ENCODE results near the gene FBXO2. TPM values are rescaled to one million over a fixed set of nuclear protein-coding genes. Genes with fewer than 3 reads are reported as not detected.

The FBXO2 gene
- total and polyA plus RNA-seq, 9 of the 15 experiments (the other 6 are each of a cell fraction or from before 2014, with no cell fraction given), result 0.04 to 1.9 (median 0.27) TPM

- FAIRE-seq (no peak), DNase-seq (ENCODE audit: extremely low read depth in 1 of 4, low spot score in 3 of 4) (no peak), ATAC-seq (no peak)
- Histone ChIP-seq H3K79me2 (ENCODE audit: control insufficient read depth, insufficient read depth, low read length) (no peaks in the 10 kb centered on the region), H3K27ac (ENCODE audit: extremely low read depth, low read depth, low read length) (no peak overlapping the region), H3K4me1 (replicated peaks in 1 of 2; ENCODE audit: control insufficient read depth in 2 of 2, insufficient read depth in 2 of 2, low read length in 2 of 2) (peaks cover 29 to 58% of the 10 kb centered on the region in 2 experiments), H4K20me1 (replicated peaks; ENCODE audit: control insufficient read depth, insufficient read depth, low read length) (no peaks in the 10 kb centered on the region), H3K9me3 (replicated peaks; ENCODE audit: control insufficient read depth, insufficient read depth, low read depth, low read length) (no peaks in the 10 kb centered on the region), H2AFZ (ENCODE audit: low read depth, low read length) (peak overlapping the region; percentile 29), H3K27me3 (ENCODE audit: control insufficient read depth in 2 of 2, insufficient read depth in 2 of 2, low read length in 2 of 2) (peaks cover 2 to 16% of the 10 kb centered on the region in 2 experiments; a peak in 3 of 5 replicates), H3K4me2 (ENCODE audit: insufficient read depth, low read length) (no peak overlapping the region), H3K36me3 (ENCODE audit: control insufficient read depth, insufficient read depth, low read length) (no peaks in the 10 kb centered on the region), H3K9ac (ENCODE audit: insufficient read depth in 1 of 2, low read depth in 2 of 2, low read length in 2 of 2) (peak overlapping the region in 1 of 2 experiments; percentile 80; a peak in 2 of 4 replicates), H3K4me3 (no peak overlapping the region), H3K9me1 (ENCODE audit: control insufficient read depth, insufficient read depth, low read length) (no peaks in the 10 kb centered on the region)
- no TSS peak for BruUV-seq (replicated peaks)
- WGBS (ENCODE audit: insufficient coverage, low coverage, missing lambda C conversion rate), result 22% methylated on average over 8 of the region's 8 CpGs
- intact Hi-C loops (cut with micrococcal nuclease), result no loop called here
- POLR2A ChIA-PET, result interaction anchor here (0.6 to 1.6 kb wide), 3 partner anchors 9 to 21 kb away, joined by 3 to 6 read pairs (median 3); no protein-coding TSS in a partner anchor
- in situ Hi-C loops (cut with MboI), result no loop called here
- CTCF ChIA-PET (ENCODE audit: low intra/inter-chr PET ratio), result no interaction called here
- no peak for TF ChIP-seq ZNF778 (CRISPR knock-in tag; IDR thresholded peaks at IDR 0.05)
- TF ChIP-seq, protein P1, sequence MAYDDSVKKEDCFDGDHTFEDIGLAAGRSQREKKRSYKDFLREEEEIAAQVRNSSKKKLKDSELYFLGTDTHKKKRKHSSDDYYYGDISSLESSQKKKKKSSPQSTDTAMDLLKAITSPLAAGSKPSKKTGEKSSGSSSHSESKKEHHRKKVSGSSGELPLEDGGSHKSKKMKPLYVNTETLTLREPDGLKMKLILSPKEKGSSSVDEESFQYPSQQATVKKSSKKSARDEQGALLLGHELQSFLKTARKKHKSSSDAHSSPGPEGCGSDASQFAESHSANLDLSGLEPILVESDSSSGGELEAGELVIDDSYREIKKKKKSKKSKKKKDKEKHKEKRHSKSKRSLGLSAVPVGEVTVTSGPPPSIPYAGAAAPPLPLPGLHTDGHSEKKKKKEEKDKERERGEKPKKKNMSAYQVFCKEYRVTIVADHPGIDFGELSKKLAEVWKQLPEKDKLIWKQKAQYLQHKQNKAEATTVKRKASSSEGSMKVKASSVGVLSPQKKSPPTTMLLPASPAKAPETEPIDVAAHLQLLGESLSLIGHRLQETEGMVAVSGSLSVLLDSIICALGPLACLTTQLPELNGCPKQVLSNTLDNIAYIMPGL (CRISPR knock-in tag; IDR thresholded peaks at IDR 0.05), result no peak
- TF ChIP-seq, protein P2, sequence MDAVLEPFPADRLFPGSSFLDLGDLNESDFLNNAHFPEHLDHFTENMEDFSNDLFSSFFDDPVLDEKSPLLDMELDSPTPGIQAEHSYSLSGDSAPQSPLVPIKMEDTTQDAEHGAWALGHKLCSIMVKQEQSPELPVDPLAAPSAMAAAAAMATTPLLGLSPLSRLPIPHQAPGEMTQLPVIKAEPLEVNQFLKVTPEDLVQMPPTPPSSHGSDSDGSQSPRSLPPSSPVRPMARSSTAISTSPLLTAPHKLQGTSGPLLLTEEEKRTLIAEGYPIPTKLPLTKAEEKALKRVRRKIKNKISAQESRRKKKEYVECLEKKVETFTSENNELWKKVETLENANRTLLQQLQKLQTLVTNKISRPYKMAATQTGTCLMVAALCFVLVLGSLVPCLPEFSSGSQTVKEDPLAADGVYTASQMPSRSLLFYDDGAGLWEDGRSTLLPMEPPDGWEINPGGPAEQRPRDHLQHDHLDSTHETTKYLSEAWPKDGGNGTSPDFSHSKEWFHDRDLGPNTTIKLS (IDR thresholded peaks at IDR 0.05; ENCODE audit: borderline replicate concordance, low read depth), result no peak
- no peak for TF ChIP-seq ZC3H4 (CRISPR knock-in tag; IDR thresholded peaks at IDR 0.05; ENCODE audit: borderline replicate concordance)
- no peak for TF ChIP-seq SP1 (CRISPR knock-in tag; IDR thresholded peaks at IDR 0.05)
- no peak for TF ChIP-seq ZNF57 (CRISPR knock-in tag; IDR thresholded peaks at IDR 0.05)
- no peak for TF ChIP-seq PRMT5 (CRISPR knock-in tag; IDR thresholded peaks at IDR 0.05)
- TF ChIP-seq DACH1 (IDR thresholded peaks at IDR 0.05; ENCODE audit: partially characterized antibody), result no peak
- no peak for TF ChIP-seq MTA2 (IDR thresholded peaks at IDR 0.05; ENCODE audit: low read depth)
- TF ChIP-seq, protein P3, sequence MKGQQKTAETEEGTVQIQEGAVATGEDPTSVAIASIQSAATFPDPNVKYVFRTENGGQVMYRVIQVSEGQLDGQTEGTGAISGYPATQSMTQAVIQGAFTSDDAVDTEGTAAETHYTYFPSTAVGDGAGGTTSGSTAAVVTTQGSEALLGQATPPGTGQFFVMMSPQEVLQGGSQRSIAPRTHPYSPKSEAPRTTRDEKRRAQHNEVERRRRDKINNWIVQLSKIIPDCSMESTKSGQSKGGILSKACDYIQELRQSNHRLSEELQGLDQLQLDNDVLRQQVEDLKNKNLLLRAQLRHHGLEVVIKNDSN (CRISPR knock-in tag; IDR thresholded peaks at IDR 0.05), result 0 out of 2 replicates have a peak, but pooled peaks have one; percentile 15
- no peak for TF ChIP-seq ZNF277 (CRISPR knock-in tag; IDR thresholded peaks at IDR 0.05; ENCODE audit: borderline replicate concordance)
- TF ChIP-seq, protein P4, sequence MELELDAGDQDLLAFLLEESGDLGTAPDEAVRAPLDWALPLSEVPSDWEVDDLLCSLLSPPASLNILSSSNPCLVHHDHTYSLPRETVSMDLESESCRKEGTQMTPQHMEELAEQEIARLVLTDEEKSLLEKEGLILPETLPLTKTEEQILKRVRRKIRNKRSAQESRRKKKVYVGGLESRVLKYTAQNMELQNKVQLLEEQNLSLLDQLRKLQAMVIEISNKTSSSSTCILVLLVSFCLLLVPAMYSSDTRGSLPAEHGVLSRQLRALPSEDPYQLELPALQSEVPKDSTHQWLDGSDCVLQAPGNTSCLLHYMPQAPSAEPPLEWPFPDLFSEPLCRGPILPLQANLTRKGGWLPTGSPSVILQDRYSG (tag; conservative IDR thresholded peaks at IDR 0.05; ENCODE audit: low read depth), result no peak
- TF ChIP-seq TRIM28 (IDR thresholded peaks at IDR 0.05), result no peak
- TF ChIP-seq KLF16 (IDR thresholded peaks at IDR 0.05), result no peak
- no peak for TF ChIP-seq TAF9B (IDR thresholded peaks at IDR 0.05; ENCODE audit: partially characterized antibody)
- no peak for TF ChIP-seq POLR2A (conservative IDR thresholded peaks at IDR 0.05)
- TF ChIP-seq CBFA2T2 (conservative IDR thresholded peaks at IDR 0.05), result no peak
These were observed 49.3 kb upstream of the FBXO2 start for GRCh38 chr1:11703357-11704193.

All from K562 (cell line).